Cardiac fibroblast (primary cell): Measurements from ENCODE around the gene NAV2.

Experiments
- DNase-seq, 2 donors: peaks; one replicate each; pipeline versions ENCODE4 v3.0.0 to v3.0.0-alpha.2; 2010; ENCODE audit warnings: low read depth in 2 of 2
- H3K4me3 ChIP-seq, 2 donors: replicated peaks in 1 of 2; 1 replicate in 1 of 2; 2 replicates in 1 of 2; pipeline ENCODE4 v1.5.1; 2011; ENCODE audit warnings: low read depth in 2 of 2, low read length in 2 of 2, mild to moderate bottlenecking in 2 of 2, moderate library complexity in 1 of 2
- TF ChIP-seq, protein P1 (sequence below): IDR thresholded peaks from one replicate; pipeline ENCODE4 v1.5.1; 2011; ENCODE audit warnings: low read depth, mild to moderate bottlenecking, low read length, inconsistent platforms

NAV2 gene

DNA sequence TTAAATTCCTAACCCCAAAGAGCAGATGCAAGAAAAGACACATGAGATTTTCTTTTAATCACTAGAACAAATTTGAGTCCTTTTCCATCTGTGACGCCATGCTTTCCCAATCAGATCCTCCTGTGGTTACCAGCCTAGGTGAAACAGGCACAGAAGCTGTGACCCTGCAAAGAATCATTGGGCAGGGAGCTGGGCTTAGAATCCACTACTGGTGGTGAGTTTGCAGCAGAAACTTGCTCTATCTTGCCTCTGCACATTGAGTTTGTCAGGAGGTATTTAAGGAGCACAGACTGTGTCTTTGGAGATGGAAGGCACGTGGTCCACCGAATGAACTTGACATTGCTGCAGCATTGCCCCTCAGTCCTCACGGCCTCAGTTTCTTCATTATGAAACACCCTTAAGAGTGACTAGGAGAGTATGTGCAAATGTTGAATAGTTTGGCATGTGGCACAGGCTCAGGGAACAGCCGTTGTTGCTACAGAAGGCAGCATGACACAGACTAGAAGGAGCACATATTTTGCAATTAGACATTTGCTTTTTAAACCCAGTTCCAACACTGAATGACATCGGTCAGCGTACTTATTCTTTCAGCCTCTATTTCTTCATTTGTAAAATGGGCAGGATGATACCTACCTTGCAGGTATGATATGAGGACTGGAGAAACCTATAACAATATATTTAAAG is 320.1 kb downstream of the NAV2 start:
- H3K4me3 ChIP-seq, result no peak overlapping the region
- DNase-seq, result no peak
- TF ChIP-seq, protein P1, sequence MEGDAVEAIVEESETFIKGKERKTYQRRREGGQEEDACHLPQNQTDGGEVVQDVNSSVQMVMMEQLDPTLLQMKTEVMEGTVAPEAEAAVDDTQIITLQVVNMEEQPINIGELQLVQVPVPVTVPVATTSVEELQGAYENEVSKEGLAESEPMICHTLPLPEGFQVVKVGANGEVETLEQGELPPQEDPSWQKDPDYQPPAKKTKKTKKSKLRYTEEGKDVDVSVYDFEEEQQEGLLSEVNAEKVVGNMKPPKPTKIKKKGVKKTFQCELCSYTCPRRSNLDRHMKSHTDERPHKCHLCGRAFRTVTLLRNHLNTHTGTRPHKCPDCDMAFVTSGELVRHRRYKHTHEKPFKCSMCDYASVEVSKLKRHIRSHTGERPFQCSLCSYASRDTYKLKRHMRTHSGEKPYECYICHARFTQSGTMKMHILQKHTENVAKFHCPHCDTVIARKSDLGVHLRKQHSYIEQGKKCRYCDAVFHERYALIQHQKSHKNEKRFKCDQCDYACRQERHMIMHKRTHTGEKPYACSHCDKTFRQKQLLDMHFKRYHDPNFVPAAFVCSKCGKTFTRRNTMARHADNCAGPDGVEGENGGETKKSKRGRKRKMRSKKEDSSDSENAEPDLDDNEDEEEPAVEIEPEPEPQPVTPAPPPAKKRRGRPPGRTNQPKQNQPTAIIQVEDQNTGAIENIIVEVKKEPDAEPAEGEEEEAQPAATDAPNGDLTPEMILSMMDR, result no peak

DNA sequence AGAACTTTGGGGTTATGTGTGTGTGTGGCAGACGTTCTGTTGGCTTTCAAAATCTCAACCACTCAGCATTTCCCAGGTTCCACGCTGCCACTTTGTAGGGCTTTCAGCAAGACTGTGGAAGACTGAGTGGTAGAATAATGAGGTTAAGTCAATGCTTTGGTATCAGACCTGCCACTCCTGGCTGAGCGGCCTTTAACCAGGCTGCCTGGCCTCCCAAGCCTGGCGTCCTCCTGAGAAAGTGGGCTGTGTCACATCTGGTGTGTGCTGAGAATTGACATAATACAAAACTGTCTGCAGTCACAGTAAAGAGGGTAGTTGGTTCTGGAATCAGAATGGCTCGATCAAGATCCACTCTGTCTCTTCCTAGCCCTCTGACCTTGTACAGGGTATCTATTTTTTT is 321.2 kb downstream of the NAV2 start:
- TF ChIP-seq, protein P1, result no peak
- no peak for DNase-seq
- no peak overlapping the region for H3K4me3 ChIP-seq

DNA sequence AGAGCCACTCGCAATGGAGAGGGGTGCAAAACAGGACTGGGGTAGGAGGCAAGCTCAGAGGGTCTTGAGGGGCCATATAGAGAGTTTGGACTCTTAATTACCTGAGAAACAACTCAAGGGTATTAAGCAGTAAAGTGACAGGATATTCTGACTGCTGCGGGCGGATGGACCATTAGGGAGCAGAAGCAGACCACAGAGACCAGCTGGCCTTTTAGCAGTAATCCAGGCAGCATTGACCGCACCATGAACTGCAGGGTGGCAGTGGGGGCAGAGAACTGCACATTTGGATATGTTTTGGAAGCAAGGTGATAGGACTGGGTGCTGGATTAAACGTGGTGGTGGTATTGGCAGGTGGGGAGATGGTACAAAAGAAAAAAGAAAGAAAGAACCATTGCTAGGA is 322.3 kb downstream of the NAV2 start:
- no peak overlapping the region for H3K4me3 ChIP-seq
- no peak for DNase-seq
- TF ChIP-seq, protein P1, result no peak

- H3K4me3 ChIP-seq, result no peak overlapping the region
- TF ChIP-seq, protein P1, result no peak
- no peak for DNase-seq
Observed at GRCh38 chr11:20035375-20035700, 322.7 kb downstream of the NAV2 start.

DNA sequence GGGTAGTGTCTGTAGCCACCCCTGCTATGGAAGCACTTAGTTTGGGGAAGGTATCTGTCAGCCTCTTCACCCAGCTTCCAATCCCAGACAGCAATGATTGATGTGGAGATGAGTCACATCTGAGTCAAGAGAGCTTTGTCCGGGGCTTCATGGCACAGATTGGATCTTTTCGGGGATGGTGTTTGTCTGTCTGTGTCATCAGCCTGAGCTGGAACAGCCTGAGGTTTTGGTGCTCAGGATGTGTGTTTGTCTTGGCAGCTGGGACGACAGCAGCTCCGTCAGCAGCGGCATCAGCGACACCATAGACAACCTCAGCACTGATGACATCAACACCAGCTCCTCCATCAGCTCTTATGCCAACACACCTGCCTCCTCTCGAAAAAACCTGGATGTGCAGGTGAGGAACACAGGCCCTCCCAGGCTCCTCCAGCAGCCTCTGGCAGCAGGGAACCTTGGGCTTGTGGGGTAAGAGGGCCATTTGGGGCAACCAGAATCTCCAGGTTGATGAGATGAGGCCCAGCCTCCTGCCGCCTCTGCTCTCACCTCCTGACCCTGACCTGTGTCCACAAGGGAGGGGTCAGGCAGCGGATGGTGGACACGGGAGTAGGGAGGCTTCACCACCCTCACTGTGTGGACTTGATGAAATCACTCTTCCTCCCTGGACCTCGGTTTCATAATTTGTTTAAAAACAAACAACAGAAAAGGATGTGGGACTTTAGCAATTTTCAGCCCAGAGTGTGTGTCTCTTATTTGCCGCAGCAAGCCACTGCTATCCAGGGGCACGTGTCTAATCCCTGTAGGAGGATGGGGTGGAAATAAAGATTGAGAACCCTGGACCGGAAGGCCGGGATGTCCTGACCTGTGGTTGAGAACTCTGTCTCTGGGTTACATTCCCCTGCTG is 323.3 kb downstream of the NAV2 start:
- DNase-seq, result peak; percentile 61 to 96
- TF ChIP-seq, protein P1, result no peak
- H3K4me3 ChIP-seq, result no peak overlapping the region

DNA sequence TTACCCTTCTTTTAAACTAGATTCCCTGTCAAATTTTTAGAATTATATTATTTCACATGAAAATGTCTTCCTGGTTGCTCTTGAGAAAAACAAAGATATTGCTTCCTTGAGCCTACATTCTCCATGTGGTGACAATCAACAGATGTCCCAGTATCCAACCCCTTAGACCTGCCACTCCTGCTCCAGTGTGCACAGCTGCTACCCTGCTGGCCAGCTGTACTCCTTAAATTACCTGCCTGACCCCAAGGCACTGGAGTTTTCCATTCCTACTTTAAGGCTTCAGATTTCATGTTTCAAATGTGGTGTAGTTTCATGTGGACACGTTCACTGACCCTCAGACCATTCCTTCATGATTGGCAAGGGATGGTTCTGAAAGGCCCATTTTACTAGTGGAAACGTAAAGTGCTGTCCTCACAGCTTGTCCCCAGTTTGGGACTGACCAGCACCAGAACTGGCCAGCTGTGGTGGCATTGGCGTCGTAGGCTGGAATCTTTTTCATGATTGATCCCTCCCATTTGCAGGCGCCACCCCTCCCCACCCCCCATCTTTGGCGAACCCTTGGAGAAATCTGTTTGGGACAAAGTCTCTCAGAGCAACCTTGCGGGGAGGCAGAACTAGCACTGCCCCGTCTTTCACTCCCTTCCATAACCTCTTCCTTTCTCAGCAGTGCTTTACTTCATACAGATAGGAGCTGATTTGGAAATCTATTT is 324.1 kb downstream of the NAV2 start:
- no peak for DNase-seq
- TF ChIP-seq, protein P1, result no peak
- H3K4me3 ChIP-seq, result no peak overlapping the region
